Embryonic facial prominence (tissue), 1 donor: ENCODE data around the gene OR4C15.

ENCODE experiments used
- DNase-seq: peaks from one replicate; pipeline ENCODE4 v3.0.0-alpha.2; 2016; ENCODE audit errors: extremely low spot score

The OR4C15 gene

GRCh38 chr11:55554169-55554568 is at the start of gene OR4C15:
TSS of gene OR4C15 (plus strand) at chr11:55554469. CDS start at chr11:55554469, 0 bp downstream.
- DNase-seq: no peak

GRCh38 chr11:55571828-55572227 is 17.6 kb downstream of the OR4C15 start, which contains the start of gene OR4C16:
TSS of gene OR4C16 (plus strand) at chr11:55572128. CDS start at chr11:55572128, 0 bp downstream.
- DNase-seq: no peak

- DNase-seq: no peak
These were observed 18.3 kb downstream of the OR4C15 start for GRCh38 chr11:55572548-55572947.
